ENCODE results near the gene EYS. TPM values are rescaled to one million over a fixed set of nuclear protein-coding genes. Genes with fewer than 3 reads are reported as not detected.
"Not testable (repeated sequence)": the region's sequence is repeated elsewhere in the genome, so short reads cannot be mapped to it uniquely, and the experiment has no call there.

Gene EYS
- total RNA-seq, 1 experiment from 2014 or later: not detected

GRCh38 chr6:65450451-65450850, 256.6 kb downstream of the EYS start:
- no peaks in the 10 kb centered on the region for H3K4me1 ChIP-seq
- no peaks in the 10 kb centered on the region for H3K9me3 ChIP-seq (replicated peaks)
- H3K36me3 ChIP-seq: no peaks in the 10 kb centered on the region
- no peak overlapping the region for H3K27ac ChIP-seq
- no peak overlapping the region for H3K4me3 ChIP-seq
- no peak for DNase-seq
- H3K27me3 ChIP-seq: no peaks in the 10 kb centered on the region; the same call in 1 of the 2 replicates

DNA sequence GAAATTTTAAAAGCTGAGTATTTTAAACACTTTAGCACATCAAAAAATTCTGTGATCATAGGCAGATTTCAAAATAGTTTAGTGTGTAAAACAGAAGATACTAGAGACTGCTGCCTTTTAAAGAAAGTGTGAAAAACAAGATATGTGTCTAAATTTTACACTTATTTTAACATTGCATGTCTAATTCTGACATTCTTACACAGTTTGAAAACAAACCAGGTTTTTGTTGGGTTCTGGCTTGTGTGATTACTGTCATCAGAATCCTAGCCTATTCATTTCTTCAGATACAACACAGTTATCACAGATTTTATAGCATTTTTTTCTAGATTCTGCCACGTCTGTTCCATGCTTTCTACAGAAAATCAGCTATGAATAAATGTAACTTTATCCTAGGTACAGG, 257.1 kb downstream of the EYS start:
- no peaks in the 10 kb centered on the region for H3K4me1 ChIP-seq
- H3K27me3 ChIP-seq: no peaks in the 10 kb centered on the region; the same call in 1 of the 2 replicates
- H3K4me3 ChIP-seq: no peak overlapping the region
- no peaks in the 10 kb centered on the region for H3K36me3 ChIP-seq
- DNase-seq: no peak
- no peaks in the 10 kb centered on the region for H3K9me3 ChIP-seq (replicated peaks)
- no peak overlapping the region for H3K27ac ChIP-seq

- Histone ChIP-seq H3K4me3 (no peak overlapping the region), H3K27ac (no peak overlapping the region), H3K9me3 (replicated peaks) (no peaks in the 10 kb centered on the region), H3K36me3 (no peaks in the 10 kb centered on the region), H3K27me3 (no peaks in the 10 kb centered on the region; the same call in 1 of the 2 replicates), H3K4me1 (no peaks in the 10 kb centered on the region)
- no peak for DNase-seq
Observed at GRCh38 chr6:65448866-65449265, 258.2 kb downstream of the EYS start.

DNA sequence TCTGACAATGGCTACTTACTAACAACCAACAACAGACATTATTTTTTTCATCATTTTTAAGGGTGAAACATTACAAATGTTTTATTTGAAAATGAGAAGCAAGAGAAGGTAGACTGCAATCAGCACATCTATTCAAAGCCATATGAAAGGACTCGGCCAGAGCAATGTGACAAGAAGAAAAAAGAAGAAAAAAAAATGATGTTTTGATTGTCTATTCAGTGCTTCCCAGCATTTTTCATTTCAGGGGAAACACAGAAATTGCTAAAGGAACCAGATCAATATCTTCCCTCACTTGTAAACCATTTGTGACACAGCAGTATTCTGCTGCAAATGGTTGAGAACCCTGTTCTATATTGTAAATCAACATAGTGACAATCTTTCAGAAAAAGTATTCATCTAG, 270.7 kb downstream of the EYS start:
- H3K36me3 ChIP-seq: no peaks in the 10 kb centered on the region

DNA sequence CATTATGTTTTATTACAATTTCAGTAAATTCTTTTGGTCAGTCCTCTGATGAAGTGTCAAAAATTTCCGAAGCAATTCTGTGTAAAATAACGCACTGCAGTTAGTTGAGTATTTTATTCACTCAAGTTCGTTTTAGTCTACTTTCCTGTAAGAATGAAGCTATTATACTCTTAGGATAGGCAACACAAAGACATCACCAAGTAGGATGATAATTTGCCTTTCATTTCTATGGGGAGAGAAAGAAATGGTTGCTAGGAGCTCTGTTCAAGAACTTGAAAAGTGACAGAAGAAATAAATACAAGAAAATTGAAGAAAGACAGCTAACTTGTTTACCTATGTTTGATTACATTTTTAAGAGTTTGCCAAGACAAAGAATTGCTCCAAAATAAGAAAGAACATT, 290.4 kb downstream of the EYS start:
- H3K36me3 ChIP-seq: no peaks in the 10 kb centered on the region
- no peak overlapping the region for H3K4me3 ChIP-seq
- no peaks in the 10 kb centered on the region for H3K27me3 ChIP-seq
- no peaks in the 10 kb centered on the region for H3K9me3 ChIP-seq (replicated peaks)
- no peak for DNase-seq
- no peak overlapping the region for H3K27ac ChIP-seq
- H3K4me1 ChIP-seq: no peaks in the 10 kb centered on the region

More for the DNA sequence above, 270.7 kb downstream of the EYS start:
- no peak overlapping the region for H3K4me3 ChIP-seq
- no peaks in the 10 kb centered on the region for H3K27me3 ChIP-seq
- no peak for DNase-seq
- no peaks in the 10 kb centered on the region for H3K9me3 ChIP-seq (replicated peaks)
- no peak overlapping the region for H3K27ac ChIP-seq
- no peaks in the 10 kb centered on the region for H3K4me1 ChIP-seq

- Histone ChIP-seq H3K27me3 (no peaks in the 10 kb centered on the region), H3K27ac (no peak overlapping the region), H3K4me1 (no peaks in the 10 kb centered on the region), H3K9me3 (replicated peaks) (no peaks in the 10 kb centered on the region), H3K36me3 (no peaks in the 10 kb centered on the region), H3K4me3 (no peak overlapping the region)
- DNase-seq: no peak
Observed at GRCh38 chr6:65410309-65410708, 296.7 kb downstream of the EYS start.

DNA sequence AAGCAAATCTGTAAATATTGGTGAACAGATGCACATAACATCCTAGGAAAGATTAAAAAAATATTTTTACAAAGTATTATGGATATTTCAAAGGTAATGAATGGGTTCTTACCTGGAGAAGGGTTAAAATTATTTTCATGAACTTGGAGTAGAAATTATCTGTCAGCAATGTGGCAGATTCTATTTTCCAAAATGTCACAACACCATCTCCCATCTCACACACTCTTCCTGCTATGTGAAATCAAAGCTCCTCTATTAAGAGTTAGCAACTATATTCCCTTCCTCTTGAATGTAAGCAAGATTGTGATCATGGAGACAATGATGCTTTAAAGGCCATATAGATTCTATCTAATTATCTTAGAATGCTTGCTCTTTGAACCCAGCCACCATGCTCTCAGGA, 304.5 kb downstream of the EYS start:
- no peak for DNase-seq
- no peaks in the 10 kb centered on the region for H3K9me3 ChIP-seq (replicated peaks)
- H3K27me3 ChIP-seq: no peaks in the 10 kb centered on the region
- no peaks in the 10 kb centered on the region for H3K4me1 ChIP-seq
- no peaks in the 10 kb centered on the region for H3K36me3 ChIP-seq
- no peak overlapping the region for H3K27ac ChIP-seq
- H3K4me3 ChIP-seq: no peak overlapping the region

GRCh38 chr6:65399355-65400084, 307.5 kb downstream of the EYS start:
- Histone ChIP-seq H3K27ac (no peak overlapping the region), H3K9me3 (replicated peaks) (no peaks in the 10 kb centered on the region), H3K4me1 (no peaks in the 10 kb centered on the region), H3K27me3 (no peaks in the 10 kb centered on the region), H3K4me3 (no peak overlapping the region), H3K36me3 (no peaks in the 10 kb centered on the region)
- DNase-seq: no peak

GRCh38 chr6:65398851-65399250, 308.2 kb downstream of the EYS start:
- no peak overlapping the region for H3K27ac ChIP-seq
- no peaks in the 10 kb centered on the region for H3K4me1 ChIP-seq
- DNase-seq: no peak

DNA sequence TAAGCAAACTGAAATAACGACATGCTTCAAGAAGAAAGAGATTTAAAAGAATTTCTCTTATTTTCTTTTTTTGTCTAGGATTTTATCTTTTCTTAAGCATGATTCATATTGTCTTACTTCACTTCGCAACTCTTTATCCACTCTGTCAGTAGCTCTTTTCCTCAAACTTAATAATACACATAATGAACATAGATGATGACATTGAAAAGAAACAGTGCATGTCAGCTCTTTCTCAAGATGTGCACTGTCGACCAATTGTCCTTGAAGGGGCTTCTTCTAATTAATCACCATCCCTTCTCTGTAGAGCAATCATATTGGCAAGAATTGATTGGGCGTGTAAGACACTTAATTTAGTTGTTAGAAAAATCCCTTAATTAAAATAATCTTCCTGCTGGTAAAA, 356.5 kb downstream of the EYS start:
- Histone ChIP-seq H3K27ac (no peak overlapping the region), H3K9me3 (replicated peaks) (no peaks in the 10 kb centered on the region), H3K27me3 (no peaks in the 10 kb centered on the region), H3K4me3 (no peak overlapping the region), H3K4me1 (no peaks in the 10 kb centered on the region), H3K36me3 (no peaks in the 10 kb centered on the region)
- no peak for DNase-seq

More at GRCh38 chr6:65398851-65399250, 308.2 kb downstream of the EYS start:
- no peaks in the 10 kb centered on the region for H3K36me3 ChIP-seq
- H3K4me3 ChIP-seq: no peak overlapping the region
- H3K27me3 ChIP-seq: no peaks in the 10 kb centered on the region
- no peaks in the 10 kb centered on the region for H3K9me3 ChIP-seq (replicated peaks)

DNA sequence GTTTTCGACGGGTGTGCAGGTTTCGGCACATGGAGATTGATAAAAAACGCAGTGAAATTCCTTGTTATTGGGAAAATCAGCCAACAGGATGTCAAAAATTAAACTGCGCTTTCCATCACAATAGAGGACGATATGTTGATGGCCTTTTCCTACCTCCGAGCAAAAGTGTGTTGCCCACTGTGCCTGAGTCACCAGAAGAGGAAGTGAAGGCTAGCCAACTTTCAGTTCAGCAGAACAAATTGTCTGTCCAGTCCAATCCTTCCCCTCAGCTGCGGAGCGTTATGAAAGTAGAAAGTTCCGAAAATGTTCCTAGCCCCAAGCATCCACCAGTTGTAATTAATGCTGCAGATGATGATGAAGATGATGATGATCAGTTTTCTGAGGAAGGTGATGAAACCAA, 404.4 kb downstream of the EYS start:
- H3K27me3 ChIP-seq; H3K4me1 ChIP-seq; DNase-seq; H3K9me3 ChIP-seq (replicated peaks); H3K36me3 ChIP-seq; H3K4me3 ChIP-seq; H3K27ac ChIP-seq: not testable (repeated sequence)

DNA sequence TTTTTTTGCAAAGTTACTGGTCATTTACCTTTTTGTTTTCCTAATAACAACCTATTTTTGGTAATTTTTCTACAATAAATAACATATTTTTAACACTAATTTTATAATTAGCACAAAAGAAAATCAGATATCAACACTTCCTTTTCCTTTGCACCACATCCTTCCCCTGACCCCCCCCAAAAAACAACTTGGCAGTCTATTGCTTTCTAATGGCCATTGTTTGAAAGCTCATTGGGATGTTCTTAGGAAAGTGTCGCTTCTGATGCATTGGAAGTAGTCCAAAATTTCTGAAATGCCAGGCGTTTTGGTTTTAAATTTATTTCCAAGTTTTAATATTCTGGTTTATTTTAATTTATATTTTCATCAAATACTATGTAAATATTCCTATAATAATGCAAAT, 407.8 kb downstream of the EYS start:
- no peak for DNase-seq
- Histone ChIP-seq H3K27ac (no peak overlapping the region), H3K4me3 (no peak overlapping the region)

GRCh38 chr6:65295812-65296211, 411.2 kb downstream of the EYS start:
- H3K27me3 ChIP-seq: no peaks in the 10 kb centered on the region
- H3K27ac ChIP-seq: no peak overlapping the region
- DNase-seq: no peak
- H3K9me3 ChIP-seq (replicated peaks): no peaks in the 10 kb centered on the region
- no peaks in the 10 kb centered on the region for H3K4me1 ChIP-seq
- H3K4me3 ChIP-seq: no peak overlapping the region
- H3K36me3 ChIP-seq: no peaks in the 10 kb centered on the region

More for the DNA sequence above, 407.8 kb downstream of the EYS start:
- Histone ChIP-seq H3K27me3 (no peaks in the 10 kb centered on the region), H3K36me3 (no peaks in the 10 kb centered on the region), H3K4me1 (no peaks in the 10 kb centered on the region), H3K9me3 (replicated peaks) (no peaks in the 10 kb centered on the region)

GRCh38 chr6:65289491-65289890, 417.5 kb downstream of the EYS start:
- Histone ChIP-seq H3K36me3 (no peaks in the 10 kb centered on the region), H3K4me1 (no peaks in the 10 kb centered on the region), H3K27me3 (no peaks in the 10 kb centered on the region), H3K27ac (no peak overlapping the region), H3K9me3 (replicated peaks) (no peaks in the 10 kb centered on the region), H3K4me3 (no peak overlapping the region)
- no peak for DNase-seq

DNA sequence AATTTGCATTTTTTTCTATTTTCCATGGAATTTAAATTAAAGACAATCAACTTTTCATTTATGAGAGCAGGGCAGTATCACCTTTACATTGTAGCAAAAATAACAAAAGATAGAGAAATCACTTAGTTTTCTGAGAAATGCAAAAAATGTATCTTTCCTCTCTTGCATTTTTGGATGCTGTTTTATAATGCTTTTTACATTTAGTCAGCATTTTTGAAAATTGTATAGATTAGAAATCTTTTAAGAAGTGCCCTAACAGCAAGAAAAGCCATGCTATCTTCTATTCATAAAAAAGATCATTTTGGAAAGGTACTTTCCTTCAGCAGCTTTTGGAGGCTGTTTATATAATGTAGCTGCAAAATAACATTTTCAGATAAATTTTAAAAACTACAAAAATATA, 421.8 kb downstream of the EYS start:
- no peak overlapping the region for H3K27ac ChIP-seq
- H3K4me1 ChIP-seq: no peaks in the 10 kb centered on the region
- no peak overlapping the region for H3K4me3 ChIP-seq
- H3K27me3 ChIP-seq: no peaks in the 10 kb centered on the region
- DNase-seq: no peak
- H3K36me3 ChIP-seq: no peaks in the 10 kb centered on the region
- no peaks in the 10 kb centered on the region for H3K9me3 ChIP-seq (replicated peaks)

GRCh38 chr6:65280060-65280459, 427.0 kb downstream of the EYS start:
- no peak overlapping the region for H3K4me3 ChIP-seq
- no peaks in the 10 kb centered on the region for H3K36me3 ChIP-seq
- no peaks in the 10 kb centered on the region for H3K9me3 ChIP-seq (replicated peaks)
- H3K4me1 ChIP-seq: no peaks in the 10 kb centered on the region
- no peak overlapping the region for H3K27ac ChIP-seq
- no peak for DNase-seq
- no peaks in the 10 kb centered on the region for H3K27me3 ChIP-seq

All from SJCRH30 (cell line).